ENCODE measurements around the gene GMEB2.
"Not testable (repeated sequence)": the region's sequence is repeated elsewhere in the genome, so short reads cannot be mapped to it uniquely, and the experiment has no call there.

GMEB2 gene

GRCh38 chr20:63661108-63661507 lies 34.2 kb upstream of the GMEB2 start:
- TF ChIP-seq CTCF (conservative IDR thresholded peaks at IDR 0.05; ENCODE audit: control insufficient read depth, insufficient read depth, low read depth, low read length), result no peak
- no peak for DNase-seq (ENCODE audit: low read depth)
- no peak overlapping the region for H3K4me3 ChIP-seq (ENCODE audit: control insufficient read depth, low read depth, low read length)

- no peak for TF ChIP-seq CTCF (conservative IDR thresholded peaks at IDR 0.05; ENCODE audit: control insufficient read depth, insufficient read depth, low read depth, low read length)
- DNase-seq (ENCODE audit: low read depth), result no peak
Measured at GRCh38 chr20:63660622-63661021, 33.7 kb upstream of the GMEB2 start.

DNA sequence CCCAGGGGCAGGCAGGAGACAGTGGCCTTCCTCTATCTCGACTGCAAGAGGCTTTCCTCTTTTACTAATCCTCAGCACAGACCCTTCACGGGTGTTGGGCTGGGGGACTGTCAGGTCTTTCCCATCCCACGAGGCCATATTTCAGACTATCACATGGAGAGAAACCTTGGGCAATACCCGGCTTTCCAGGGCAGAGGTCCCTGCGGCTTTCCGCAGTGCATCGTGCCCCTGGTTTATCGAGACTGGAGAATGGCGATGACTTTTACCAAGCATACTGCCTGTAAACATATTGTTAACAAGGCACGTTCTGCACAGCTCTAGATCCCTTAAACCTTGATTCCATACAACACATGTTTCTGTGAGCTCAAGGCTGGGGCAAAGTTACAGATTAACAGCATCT lies 33.3 kb upstream of the GMEB2 start:
- H3K4me3 ChIP-seq (ENCODE audit: control insufficient read depth, low read depth, low read length), result not testable (repeated sequence)

More at GRCh38 chr20:63660622-63661021, 33.7 kb upstream of the GMEB2 start:
- H3K4me3 ChIP-seq (ENCODE audit: control insufficient read depth, low read depth, low read length), result no peak overlapping the region

DNA sequence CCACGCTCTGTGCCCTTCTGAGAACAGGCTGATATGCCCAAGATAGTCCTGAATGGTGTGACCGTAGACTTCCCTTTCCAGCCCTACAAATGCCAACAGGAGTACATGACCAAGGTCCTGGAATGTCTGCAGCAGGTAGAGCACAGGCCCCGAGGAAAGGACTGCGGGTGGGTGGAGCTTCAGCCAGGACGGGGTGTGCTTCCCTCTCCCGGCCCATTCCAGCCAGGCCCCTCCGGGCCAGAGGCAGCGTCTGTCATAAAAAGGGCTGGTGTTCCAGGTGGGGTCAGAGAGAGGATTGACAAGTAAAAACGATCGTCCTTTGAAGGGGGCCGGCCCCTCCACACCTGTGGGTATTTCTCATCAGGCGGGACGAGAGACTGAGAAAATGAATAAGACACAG lies 32.5 kb upstream of the GMEB2 start:
- no peak for TF ChIP-seq CTCF (conservative IDR thresholded peaks at IDR 0.05; ENCODE audit: control insufficient read depth, insufficient read depth, low read depth, low read length)
- peak overlapping the region; percentile 86 for H3K4me3 ChIP-seq (ENCODE audit: control insufficient read depth, low read depth, low read length)
- no peak for DNase-seq (ENCODE audit: low read depth)

More for the DNA sequence above, 33.3 kb upstream of the GMEB2 start:
- DNase-seq (ENCODE audit: low read depth), result not testable (repeated sequence)

DNA sequence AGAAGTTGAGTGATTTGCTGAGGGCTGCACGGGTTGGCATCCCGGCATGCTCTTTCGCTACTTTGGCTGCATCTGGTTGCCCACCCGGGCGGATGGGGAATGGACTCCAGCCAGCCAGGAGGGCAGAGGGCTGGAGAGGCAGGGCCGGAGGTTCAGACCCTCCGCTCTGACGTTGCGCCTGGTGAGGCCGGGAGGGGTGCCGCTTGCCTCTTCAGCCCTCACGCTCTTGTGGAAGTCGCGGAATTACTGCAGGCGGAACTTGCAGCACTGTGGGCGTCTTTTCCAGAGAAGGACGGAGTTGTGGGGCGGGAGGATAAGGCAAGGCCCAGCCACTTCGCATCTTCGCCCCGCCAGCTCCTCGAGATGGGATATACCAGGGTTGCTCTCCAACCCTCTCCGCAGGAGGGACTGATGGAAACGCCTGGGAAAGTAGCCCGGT lies 31.9 kb upstream of the GMEB2 start:
- peak; percentile 45 for DNase-seq (ENCODE audit: low read depth)
- peak overlapping the region; percentile 86 for H3K4me3 ChIP-seq (ENCODE audit: control insufficient read depth, low read depth, low read length)
- no peak for TF ChIP-seq CTCF (conservative IDR thresholded peaks at IDR 0.05; ENCODE audit: control insufficient read depth, insufficient read depth, low read depth, low read length)

DNA sequence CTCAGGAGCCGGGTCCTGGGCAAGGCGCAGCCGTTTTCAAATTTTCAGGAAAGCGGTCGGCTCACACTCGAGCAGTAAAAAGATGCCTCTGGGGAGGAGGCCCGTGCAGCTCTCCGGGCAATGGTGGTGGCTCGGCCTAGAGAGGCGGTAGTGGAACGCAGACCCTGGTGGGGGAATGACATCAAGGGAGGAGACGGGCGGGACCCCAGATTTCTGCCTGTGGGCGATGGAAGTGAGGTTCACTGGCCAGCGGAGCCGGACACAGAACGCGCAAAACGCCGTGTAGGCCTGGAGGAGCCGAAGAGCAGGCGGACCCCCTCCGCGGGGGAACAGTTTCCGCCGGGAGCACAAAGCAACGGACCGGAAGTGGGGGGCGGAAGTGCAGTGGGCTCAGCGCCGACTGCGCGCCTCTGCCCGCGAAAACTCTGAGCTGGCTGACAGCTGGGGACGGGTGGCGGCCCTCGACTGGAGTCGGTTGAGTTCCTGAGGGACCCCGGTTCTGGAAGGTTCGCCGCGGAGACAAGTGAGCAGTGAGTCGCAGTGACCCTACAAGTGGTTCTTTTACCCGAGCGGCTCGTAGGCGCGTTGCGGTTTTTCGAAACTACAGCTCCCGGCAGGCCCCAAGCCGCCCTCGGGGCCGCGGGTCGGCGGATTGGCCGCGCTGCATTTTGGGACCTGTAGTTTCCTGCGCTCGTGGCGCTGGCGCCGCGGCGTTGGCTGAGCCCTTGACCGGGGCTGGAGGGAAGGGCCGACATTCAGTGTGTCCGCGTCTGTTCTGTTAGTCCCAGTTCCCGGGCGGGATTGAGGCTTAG lies 31.2 kb upstream of the GMEB2 start, which contains the start of gene RTEL1:
RTEL1 (plus strand) TSS at position 376 of the 812 bp plus-strand sequence. CDS start 1,091 bp downstream, outside the sequence.
- TF ChIP-seq CTCF (conservative IDR thresholded peaks at IDR 0.05; ENCODE audit: control insufficient read depth, insufficient read depth, low read depth, low read length), result no peak
- H3K4me3 ChIP-seq (ENCODE audit: control insufficient read depth, low read depth, low read length), result peak within 1 kb of the TSS; percentile 86
- DNase-seq (ENCODE audit: low read depth), result peak; percentile 90

DNA sequence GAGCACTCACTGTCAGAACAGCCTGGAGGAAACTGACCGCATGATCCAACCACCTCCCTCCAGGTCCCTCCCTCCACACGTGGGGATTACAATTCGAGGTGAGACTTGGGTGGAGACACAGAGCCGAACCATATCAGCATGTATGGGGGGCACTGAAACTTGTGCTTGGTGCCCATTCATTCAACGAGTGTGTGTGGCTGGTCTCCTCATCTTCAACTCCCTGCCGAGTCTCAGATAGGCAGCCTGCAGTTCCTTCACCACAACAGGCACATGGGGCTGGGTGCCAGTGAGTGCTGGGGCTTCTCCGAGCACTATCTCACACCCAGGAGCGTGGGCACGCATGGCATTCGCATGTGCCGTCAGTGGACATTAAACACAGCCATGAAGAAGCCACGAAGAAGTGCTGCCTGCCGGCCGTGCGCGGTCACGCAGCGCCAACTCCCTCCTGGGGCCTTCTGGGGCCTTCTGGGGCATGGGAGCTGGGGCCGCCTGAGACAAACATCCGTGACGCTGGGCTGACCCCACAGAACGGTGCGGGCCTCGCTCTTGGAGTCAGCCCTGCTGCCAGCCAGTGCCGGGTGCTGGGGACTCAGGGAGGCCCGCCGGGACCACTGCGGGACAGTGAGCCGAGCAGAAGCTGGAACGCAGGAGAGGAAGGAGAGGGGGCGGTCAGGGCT lies 30.5 kb upstream of the GMEB2 start:
- no peak for TF ChIP-seq CTCF (conservative IDR thresholded peaks at IDR 0.05; ENCODE audit: control insufficient read depth, insufficient read depth, low read depth, low read length)
- H3K4me3 ChIP-seq (ENCODE audit: control insufficient read depth, low read depth, low read length), result peak overlapping the region; percentile 86
- peak; percentile 20 for DNase-seq (ENCODE audit: low read depth)
